GF-D8 (cell line): ENCODE measurements around the gene CYSTM1.

Experiments
- DNase-seq: peaks from one replicate; lab custom pipeline; 2025; lab: John Stamatoyannopoulos, UW

The CYSTM1 gene

DNA sequence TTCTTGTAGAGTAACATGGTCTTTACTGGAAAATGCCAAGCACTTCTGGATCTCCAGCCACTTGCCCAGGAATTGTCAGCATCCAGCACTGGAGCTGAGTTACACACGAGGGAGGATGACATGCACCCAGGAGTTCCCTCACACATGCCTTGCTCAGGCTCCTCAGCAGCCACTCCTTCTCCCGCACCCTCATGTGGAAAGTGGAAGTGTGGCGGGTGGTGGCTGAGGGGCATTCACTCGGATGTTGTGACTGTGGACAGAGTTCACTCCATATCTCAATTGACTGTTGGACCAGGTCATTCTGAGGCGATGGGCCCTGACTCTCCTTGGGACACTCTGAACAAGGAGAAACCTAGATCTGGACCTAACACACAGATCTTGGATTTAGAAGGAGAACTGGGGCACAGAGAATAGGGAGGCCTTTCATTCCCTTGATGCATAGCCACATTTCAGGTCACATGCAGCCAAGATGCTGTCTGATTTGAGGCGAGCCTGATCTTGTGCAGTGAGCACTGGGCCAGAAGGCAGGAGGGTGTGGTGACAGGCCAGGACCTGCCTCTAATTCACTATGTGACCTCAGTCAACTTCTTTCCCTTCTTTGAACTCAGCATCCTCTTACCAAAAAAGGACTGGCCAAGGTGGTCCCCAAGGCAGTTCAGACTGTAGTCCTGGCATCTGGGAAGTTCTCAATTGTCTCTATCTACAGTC, 62.1 kb downstream of the CYSTM1 start:
- DNase-seq, result no peak

DNA sequence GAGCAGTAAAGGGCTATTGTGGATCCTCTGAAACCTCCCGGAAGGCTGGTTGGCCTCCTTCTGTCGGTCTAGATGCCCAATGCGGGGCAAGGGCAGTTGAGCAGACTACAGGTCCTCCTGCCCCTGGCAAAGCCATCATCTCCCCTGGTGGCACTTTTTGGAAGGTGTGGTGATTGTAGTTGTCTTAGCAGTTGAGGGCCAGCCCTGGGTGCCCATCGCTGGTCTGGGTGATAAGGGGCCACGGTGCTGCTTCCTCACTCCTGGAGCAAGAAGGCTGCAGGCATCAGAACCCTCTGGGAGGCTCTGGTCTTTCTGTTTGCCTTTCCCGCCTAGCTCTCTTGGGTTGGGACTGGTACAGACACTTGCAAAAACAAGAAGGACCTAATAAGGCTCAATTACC, 63.8 kb downstream of the CYSTM1 start:
- DNase-seq, result no peak

DNA sequence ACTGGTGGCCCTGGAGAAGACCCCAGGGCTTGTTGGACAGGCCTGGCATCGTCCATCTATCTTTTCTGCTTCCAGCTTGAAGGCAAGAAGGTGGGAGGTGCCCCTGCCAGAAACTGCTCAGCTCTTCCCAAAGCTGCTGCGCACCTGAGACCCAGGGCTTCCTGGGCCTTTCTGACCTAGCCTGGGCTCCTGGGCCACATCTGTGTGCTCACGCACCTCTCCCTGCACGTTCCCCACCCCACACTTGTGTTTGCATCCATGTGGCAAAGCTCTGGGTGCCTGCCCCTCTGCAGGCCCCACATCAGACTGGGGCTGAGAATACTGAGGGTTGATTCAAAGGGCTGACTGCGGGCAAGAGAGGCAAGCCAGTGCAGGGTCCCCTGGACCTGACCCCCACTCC, 64.5 kb downstream of the CYSTM1 start:
- no peak for DNase-seq

GRCh38 chr5:140239939-140240700, 65.1 kb downstream of the CYSTM1 start:
- no peak for DNase-seq

- no peak for DNase-seq
Observed at GRCh38 chr5:140240987-140241706, 66.2 kb downstream of the CYSTM1 start.

DNA sequence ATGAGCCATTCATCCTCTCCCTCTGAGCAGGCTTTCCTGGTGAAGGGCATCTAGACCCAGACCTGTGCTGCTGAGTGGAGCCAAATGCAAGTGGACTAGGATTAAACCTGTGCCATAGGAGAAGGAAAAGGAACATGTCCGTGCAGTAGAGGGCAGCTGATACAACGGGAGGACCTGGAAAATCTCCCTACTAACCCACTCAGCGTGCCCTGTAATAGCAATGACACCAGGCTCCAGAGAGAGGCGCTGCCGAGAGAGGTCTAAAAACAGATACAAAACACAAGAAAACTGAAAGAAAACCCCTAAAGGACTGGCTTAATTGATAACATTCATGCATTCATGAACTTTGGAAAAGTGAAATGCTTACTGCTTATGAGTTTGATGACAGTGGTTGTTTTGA, 67.1 kb downstream of the CYSTM1 start:
- no peak for DNase-seq

GRCh38 chr5:140242890-140243585, 68.0 kb downstream of the CYSTM1 start:
- no peak for DNase-seq

- DNase-seq, result no peak
Observed at GRCh38 chr5:140243706-140244250, 68.8 kb downstream of the CYSTM1 start.

DNA sequence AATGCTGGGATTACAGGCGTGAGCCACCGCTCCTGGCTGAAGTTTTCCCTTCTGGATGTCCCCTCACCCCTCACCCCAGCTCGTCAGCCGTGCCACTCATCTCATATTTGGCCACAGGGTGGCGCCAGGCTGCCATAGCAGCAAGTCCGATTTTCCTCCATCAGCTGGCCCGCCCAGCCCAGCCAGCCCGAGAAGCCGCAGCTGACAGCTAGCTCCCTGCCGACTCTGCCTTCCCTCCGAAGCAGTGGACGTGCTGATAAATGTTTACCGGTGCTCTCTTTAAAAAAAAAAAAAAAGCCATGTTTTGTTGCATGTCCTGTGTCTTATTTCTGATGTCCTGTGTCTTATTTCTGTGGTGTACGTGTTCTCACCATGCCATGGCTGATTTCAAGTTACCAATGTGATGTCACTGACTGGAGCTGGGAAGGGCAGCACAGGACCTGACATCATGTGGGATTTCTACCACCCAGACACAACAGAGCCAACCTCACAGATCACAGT, 69.6 kb downstream of the CYSTM1 start:
- DNase-seq, result peak; percentile 14

- DNase-seq, result no peak
Observed at GRCh38 chr5:140245341-140245740, 70.4 kb downstream of the CYSTM1 start.

DNA sequence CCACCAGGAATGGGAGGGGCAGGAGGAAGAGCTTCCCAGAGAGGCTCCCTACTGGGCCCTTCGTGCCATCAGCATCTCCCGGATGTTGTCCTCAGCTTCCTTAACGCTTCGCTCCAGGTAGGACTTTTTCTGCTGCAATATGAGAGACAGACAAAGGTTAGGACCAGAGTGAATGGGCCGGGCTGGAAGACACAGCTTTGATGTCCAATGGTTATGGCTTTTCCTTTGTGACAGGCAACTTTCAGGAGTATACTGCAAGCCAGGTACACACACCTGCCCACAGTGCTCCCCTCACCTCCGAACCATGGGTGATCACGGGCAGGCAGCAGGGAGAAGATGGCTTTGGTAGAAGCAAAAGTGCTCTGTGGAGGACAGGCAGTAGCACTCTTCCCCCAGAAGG, 70.9 kb downstream of the CYSTM1 start:
- DNase-seq, result no peak

DNA sequence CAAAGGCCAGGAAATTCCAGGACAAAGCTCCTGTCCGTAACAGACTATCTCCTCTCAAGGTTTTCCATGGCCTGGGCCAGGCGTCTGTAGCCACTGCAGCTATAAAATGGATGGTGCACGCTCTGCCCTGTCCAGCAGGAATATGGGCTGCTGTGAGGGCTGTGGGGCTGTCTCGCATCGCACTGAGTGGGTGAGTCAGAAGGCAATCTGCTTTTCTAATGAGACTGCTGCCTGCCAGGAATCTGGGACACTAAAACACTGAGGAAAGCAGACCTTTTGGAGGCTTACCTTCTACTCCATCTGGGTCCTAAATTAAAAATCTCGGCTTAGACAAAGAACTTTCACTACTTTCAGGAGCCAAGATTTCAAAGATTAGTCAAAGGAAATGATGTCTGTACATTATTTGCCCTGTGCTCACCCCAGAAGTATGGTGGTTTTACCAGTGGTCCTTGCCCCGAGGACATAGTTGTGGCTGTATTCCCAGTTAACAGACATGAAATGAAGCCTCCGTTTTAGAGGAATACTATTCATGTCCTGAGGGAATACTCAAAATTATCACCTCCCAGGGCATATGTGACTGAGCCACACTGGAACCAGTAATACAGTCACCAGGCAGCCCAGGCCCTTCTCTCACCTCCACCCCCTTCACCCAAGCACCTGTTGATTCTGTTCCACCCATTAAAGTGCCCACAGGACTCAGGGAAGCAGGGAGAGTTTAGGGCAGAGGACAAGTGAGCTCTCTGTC, 71.6 kb downstream of the CYSTM1 start:
- DNase-seq, result no peak

- no peak for DNase-seq
Observed at GRCh38 chr5:140248414-140248813, 73.4 kb downstream of the CYSTM1 start.

GRCh38 chr5:140249536-140249935, 74.5 kb downstream of the CYSTM1 start:
- no peak for DNase-seq

DNA sequence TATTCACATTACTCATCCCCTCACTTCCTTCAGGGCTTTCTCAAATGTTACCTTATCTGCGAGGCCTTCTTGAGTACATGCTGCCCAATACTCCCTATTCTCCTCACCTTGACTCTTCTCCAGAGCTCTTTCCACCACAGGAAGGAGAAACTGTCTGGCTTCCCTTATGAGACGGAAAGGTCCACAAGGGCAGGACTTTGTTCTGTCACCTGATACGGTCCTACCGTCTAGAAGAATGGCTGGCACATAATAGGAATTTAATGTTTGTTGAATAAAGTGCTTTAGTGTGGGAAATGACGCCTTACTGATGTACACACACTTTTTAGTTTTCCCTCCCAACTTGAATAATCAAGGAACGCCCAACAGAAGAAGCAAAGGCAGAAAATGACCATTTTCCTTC, 75.4 kb downstream of the CYSTM1 start:
- no peak for DNase-seq

DNA sequence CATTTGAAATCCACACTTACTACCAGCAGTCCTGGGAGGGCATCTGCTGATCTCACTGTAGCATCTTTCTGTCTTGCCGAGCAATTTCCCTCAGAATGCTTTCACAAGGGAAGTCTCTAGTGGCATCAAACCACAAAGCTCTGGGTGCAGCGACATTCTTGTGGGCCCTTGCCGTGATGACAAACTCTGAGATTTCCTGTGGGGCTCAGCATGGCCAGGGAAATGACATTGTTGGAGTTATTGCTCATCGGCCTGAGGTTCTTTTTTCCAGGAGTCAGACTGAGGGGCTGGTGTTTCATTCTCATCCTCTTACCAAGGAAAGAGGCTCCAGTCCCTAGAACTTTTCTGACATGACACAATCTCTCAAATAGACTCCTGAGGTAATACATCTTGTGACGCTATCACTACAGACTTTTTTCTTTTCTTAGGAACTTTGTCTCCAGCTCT, 76.6 kb downstream of the CYSTM1 start:
- DNase-seq, result peak; percentile 71

- no peak for DNase-seq
Observed at GRCh38 chr5:140252470-140253126, 77.6 kb downstream of the CYSTM1 start.

- no peak for DNase-seq
Observed at GRCh38 chr5:140253985-140254384, 79.0 kb downstream of the CYSTM1 start.

DNA sequence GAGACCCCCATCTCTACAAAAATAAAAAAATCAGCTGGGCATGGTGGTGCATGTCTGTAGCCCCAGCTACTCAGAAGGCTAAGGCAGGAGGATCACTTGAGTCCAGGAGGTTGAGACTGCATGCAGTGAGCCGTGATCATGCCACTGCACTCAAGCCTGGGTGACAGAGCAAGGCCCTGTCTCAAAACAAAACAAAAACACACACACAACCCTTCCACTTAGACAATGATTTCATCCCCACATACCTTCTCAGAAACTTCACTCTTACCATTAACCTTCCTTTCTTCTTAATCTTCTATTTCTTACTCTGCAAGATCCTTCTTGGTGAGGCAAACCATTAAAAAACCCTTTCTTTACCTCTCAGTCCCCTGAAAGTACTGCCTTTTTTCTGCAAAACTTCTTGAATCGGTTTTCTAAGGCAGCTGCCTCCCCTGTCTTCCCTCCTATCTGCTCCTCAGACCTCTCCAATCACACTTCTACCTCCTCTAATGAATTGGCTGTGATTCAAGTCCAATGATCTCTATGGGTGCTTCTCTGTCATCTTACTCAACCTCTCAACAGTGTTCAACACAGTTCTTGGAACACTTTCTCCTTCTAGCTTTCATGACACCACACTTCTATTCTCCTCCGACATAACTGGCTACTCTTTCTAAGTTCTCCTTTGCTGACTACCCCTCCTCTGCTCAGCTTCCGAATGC, 80.6 kb downstream of the CYSTM1 start:
- DNase-seq, result no peak

DNA sequence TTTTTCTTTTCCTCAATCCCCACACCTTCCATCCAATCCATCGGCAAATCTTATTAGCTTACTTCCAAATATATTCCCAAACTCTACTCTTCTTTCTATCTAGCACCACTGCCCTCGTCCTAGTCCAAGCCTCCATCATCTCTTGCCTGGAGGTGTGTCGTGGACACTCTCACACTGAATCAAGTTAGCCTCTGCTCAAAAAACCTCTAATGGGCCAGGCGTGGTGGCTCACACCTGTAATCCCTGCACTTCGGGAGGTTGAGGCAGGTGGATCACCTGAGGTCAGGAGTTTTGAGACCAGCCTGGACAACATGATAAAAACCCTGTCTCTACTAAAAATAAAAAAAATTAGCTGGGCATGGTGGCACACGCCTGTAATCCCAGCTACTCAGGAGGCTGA, 81.7 kb downstream of the CYSTM1 start:
- DNase-seq, result no peak
